ENCODE results near the gene RBM47.
"Not testable (repeated sequence)": the region's sequence is repeated elsewhere in the genome, so short reads cannot be mapped to it uniquely, and the experiment has no call there.

RBM47 gene

GRCh38 chr4:40412388-40412787 lies 217.3 kb downstream of the RBM47 start:
- H3K27ac ChIP-seq: no peak overlapping the region
- no peaks in the 10 kb centered on the region for H3K4me1 ChIP-seq (ENCODE audit: control insufficient read depth in 1 of 2, insufficient read depth in 1 of 2, low read depth in 1 of 2, low read length in 1 of 2)
- no peaks in the 10 kb centered on the region for H3K9me3 ChIP-seq
- H3K27me3 ChIP-seq: no peaks in the 10 kb centered on the region
- no peak overlapping the region for H3K4me3 ChIP-seq (ENCODE audit: low read depth in 1 of 2, low read length in 1 of 2)
- TF ChIP-seq CTCF (IDR thresholded peaks at IDR 0.05): no peak
- H3K36me3 ChIP-seq: no peaks in the 10 kb centered on the region

- Histone ChIP-seq H3K4me1 (ENCODE audit: control insufficient read depth in 1 of 2, insufficient read depth in 1 of 2, low read depth in 1 of 2, low read length in 1 of 2) (no peaks in the 10 kb centered on the region), H3K27ac (no peak overlapping the region), H3K9me3 (no peaks in the 10 kb centered on the region), H3K27me3 (no peaks in the 10 kb centered on the region), H3K4me3 (ENCODE audit: low read depth in 1 of 2, low read length in 1 of 2) (no peak overlapping the region), H3K36me3 (no peaks in the 10 kb centered on the region)
- TF ChIP-seq CTCF (IDR thresholded peaks at IDR 0.05): no peak
Measured at GRCh38 chr4:40409835-40410234, 219.8 kb downstream of the RBM47 start.

GRCh38 chr4:40407468-40407867 lies 222.2 kb downstream of the RBM47 start:
- not testable (repeated sequence) for H3K9me3 ChIP-seq; H3K4me3 ChIP-seq (ENCODE audit: low read depth in 1 of 2, low read length in 1 of 2); H3K27me3 ChIP-seq; H3K4me1 ChIP-seq (ENCODE audit: control insufficient read depth in 1 of 2, insufficient read depth in 1 of 2, low read depth in 1 of 2, low read length in 1 of 2); H3K27ac ChIP-seq; H3K36me3 ChIP-seq

GRCh38 chr4:40406340-40406739 lies 223.3 kb downstream of the RBM47 start:
- no peak overlapping the region for H3K27ac ChIP-seq

GRCh38 chr4:40405193-40405592 lies 224.5 kb downstream of the RBM47 start:
- no peak overlapping the region for H3K27ac ChIP-seq
- no peaks in the 10 kb centered on the region for H3K4me1 ChIP-seq (ENCODE audit: control insufficient read depth in 1 of 2, insufficient read depth in 1 of 2, low read depth in 1 of 2, low read length in 1 of 2)
- H3K4me3 ChIP-seq (ENCODE audit: low read depth in 1 of 2, low read length in 1 of 2): no peak overlapping the region
- no peak for TF ChIP-seq CTCF (IDR thresholded peaks at IDR 0.05)
- no peaks in the 10 kb centered on the region for H3K27me3 ChIP-seq
- no peaks in the 10 kb centered on the region for H3K9me3 ChIP-seq
- no peaks in the 10 kb centered on the region for H3K36me3 ChIP-seq

More at GRCh38 chr4:40406340-40406739, 223.3 kb downstream of the RBM47 start:
- no peaks in the 10 kb centered on the region for H3K4me1 ChIP-seq (ENCODE audit: control insufficient read depth in 1 of 2, insufficient read depth in 1 of 2, low read depth in 1 of 2, low read length in 1 of 2)
- H3K27me3 ChIP-seq: no peaks in the 10 kb centered on the region
- H3K4me3 ChIP-seq (ENCODE audit: low read depth in 1 of 2, low read length in 1 of 2): no peak overlapping the region
- TF ChIP-seq CTCF (IDR thresholded peaks at IDR 0.05): no peak
- no peaks in the 10 kb centered on the region for H3K36me3 ChIP-seq
- H3K9me3 ChIP-seq: no peaks in the 10 kb centered on the region

- H3K27me3 ChIP-seq: no peaks in the 10 kb centered on the region
- TF ChIP-seq CTCF (IDR thresholded peaks at IDR 0.05): no peak
- H3K4me3 ChIP-seq (ENCODE audit: low read depth in 1 of 2, low read length in 1 of 2): no peak overlapping the region
- no peaks in the 10 kb centered on the region for H3K9me3 ChIP-seq
- H3K4me1 ChIP-seq (ENCODE audit: control insufficient read depth in 1 of 2, insufficient read depth in 1 of 2, low read depth in 1 of 2, low read length in 1 of 2): no peaks in the 10 kb centered on the region
- H3K36me3 ChIP-seq: no peaks in the 10 kb centered on the region
- no peak overlapping the region for H3K27ac ChIP-seq
Measured at GRCh38 chr4:40403081-40403480, 226.6 kb downstream of the RBM47 start.
